Measurements from ENCODE around the gene C17orf67.
"Not testable (repeated sequence)": the region's sequence is repeated elsewhere in the genome, so short reads cannot be mapped to it uniquely, and the experiment has no call there.

C17orf67 gene

GRCh38 chr17:56773124-56773523 lies 60.6 kb downstream of the C17orf67 start:
- no peak for DNase-seq (ENCODE audit: low read depth)

- DNase-seq (ENCODE audit: low read depth) = no peak
These were observed 61.3 kb downstream of the C17orf67 start for GRCh38 chr17:56772442-56772841.

- DNase-seq (ENCODE audit: low read depth) = no peak
These were observed 61.7 kb downstream of the C17orf67 start for GRCh38 chr17:56771975-56772374.

GRCh38 chr17:56771563-56771962 lies 62.2 kb downstream of the C17orf67 start:
- DNase-seq (ENCODE audit: low read depth) = no peak

GRCh38 chr17:56770427-56770826 lies 63.3 kb downstream of the C17orf67 start:
- no peak for DNase-seq (ENCODE audit: low read depth)

GRCh38 chr17:56765449-56765848 lies 68.3 kb downstream of the C17orf67 start:
- DNase-seq (ENCODE audit: low read depth) = no peak

GRCh38 chr17:56762988-56763387 lies 70.7 kb downstream of the C17orf67 start:
- no peak for DNase-seq (ENCODE audit: low read depth)

- DNase-seq (ENCODE audit: low read depth) = no peak
These were observed 71.6 kb downstream of the C17orf67 start for GRCh38 chr17:56762144-56762543.

GRCh38 chr17:56761387-56761786 lies 72.3 kb downstream of the C17orf67 start:
- DNase-seq (ENCODE audit: low read depth) = no peak

GRCh38 chr17:56757611-56758010 lies 76.1 kb downstream of the C17orf67 start:
- DNase-seq (ENCODE audit: low read depth) = not testable (repeated sequence)

- DNase-seq (ENCODE audit: low read depth) = no peak
These were observed 77.2 kb downstream of the C17orf67 start for GRCh38 chr17:56756536-56756935.

- no peak for DNase-seq (ENCODE audit: low read depth)
These were observed 78.4 kb downstream of the C17orf67 start for GRCh38 chr17:56755310-56755709.

GRCh38 chr17:56754523-56755208 lies 79.1 kb downstream of the C17orf67 start:
- DNase-seq (ENCODE audit: low read depth) = no peak

- no peak for DNase-seq (ENCODE audit: low read depth)
These were observed 81.4 kb downstream of the C17orf67 start for GRCh38 chr17:56752263-56752836.

GRCh38 chr17:56751145-56751738 lies 82.5 kb downstream of the C17orf67 start:
- no peak for DNase-seq (ENCODE audit: low read depth)

- DNase-seq (ENCODE audit: low read depth) = no peak
These were observed 89.0 kb downstream of the C17orf67 start for GRCh38 chr17:56744721-56745120.

GRCh38 chr17:56742601-56743000 lies 91.1 kb downstream of the C17orf67 start:
- DNase-seq (ENCODE audit: low read depth) = no peak
